SK-N-SH treated with all-trans-retinoic acid at 6 μM for 48 hours (cell line): Measurements from ENCODE around the gene NT5C3B.

Experiments used
- BACH2 ChIP-seq: fragments of 250-450 bp; sonication (Bioruptor Pico); IDR thresholded peaks from 2 replicates; pipeline ENCODE4 v1.9.0; 2021; ENCODE audit warnings: mild to moderate bottlenecking, borderline replicate concordance
- ESRRG ChIP-seq: fragments of 250-450 bp; sonication (Bioruptor Pico); IDR thresholded peaks from 2 replicates; pipeline ENCODE4 v1.6.1; 2021; ENCODE audit warnings: mild to moderate bottlenecking
- TF ChIP-seq, protein P1 (sequence below): fragments of 250-450 bp; sonication (Bioruptor Pico); IDR thresholded peaks from 2 replicates; pipeline ENCODE4 v1.5.1; 2020; ENCODE audit warnings: low read depth, mild to moderate bottlenecking, moderate library complexity

DNA sequence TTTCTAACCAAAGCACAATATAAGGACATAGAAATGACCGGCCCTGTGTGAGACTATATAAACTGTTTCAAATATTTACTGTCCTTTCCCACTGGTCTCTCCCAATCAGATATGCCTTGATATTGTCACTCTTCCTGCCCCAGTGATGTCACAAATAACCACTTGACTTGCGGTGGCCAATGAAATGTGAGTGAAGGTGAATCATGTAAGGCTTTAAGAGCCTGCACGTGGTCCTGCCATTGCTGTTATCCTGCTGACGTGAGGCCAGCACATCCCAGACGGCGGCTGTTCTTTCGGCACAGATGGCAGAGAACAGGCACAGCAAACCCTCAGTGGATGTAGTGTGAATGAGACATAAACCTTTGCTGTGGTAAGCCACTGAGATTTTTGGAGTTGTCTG is 34.6 kb upstream of the NT5C3B start:
- no peak for TF ChIP-seq ESRRG (CRISPR knock-in tag)
- TF ChIP-seq, protein P1, sequence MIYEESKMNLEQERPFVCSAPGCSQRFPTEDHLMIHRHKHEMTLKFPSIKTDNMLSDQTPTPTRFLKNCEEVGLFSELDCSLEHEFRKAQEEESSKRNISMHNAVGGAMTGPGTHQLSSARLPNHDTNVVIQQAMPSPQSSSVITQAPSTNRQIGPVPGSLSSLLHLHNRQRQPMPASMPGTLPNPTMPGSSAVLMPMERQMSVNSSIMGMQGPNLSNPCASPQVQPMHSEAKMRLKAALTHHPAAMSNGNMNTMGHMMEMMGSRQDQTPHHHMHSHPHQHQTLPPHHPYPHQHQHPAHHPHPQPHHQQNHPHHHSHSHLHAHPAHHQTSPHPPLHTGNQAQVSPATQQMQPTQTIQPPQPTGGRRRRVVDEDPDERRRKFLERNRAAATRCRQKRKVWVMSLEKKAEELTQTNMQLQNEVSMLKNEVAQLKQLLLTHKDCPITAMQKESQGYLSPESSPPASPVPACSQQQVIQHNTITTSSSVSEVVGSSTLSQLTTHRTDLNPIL (CRISPR knock-in tag), result no peak
- TF ChIP-seq BACH2 (CRISPR knock-in tag), result no peak
